Stimulated activated CD8-positive, alpha-beta memory T cell treated with anti-CD3 and anti-CD28 coated beads, Interleukin-12 subunit alpha, Interleukin-12 subunit beta, amount 100 ng/mL, for 24 hours (primary cell): ENCODE results near the gene NSF.
"Not testable (repeated sequence)": the region's sequence is repeated elsewhere in the genome, so short reads cannot be mapped to it uniquely, and the experiment has no call there.

Experiments
- DNase-seq: peaks from one replicate; pipeline ENCODE4 v3.0.0-alpha.2; 2020; ENCODE audit errors: extremely low read depth

Gene NSF

GRCh38 chr17:46628753-46629436, 38.4 kb downstream of the NSF start:
- DNase-seq = not testable (repeated sequence)

GRCh38 chr17:46632146-46632545, 41.7 kb downstream of the NSF start:
- DNase-seq = not testable (repeated sequence)

- DNase-seq = not testable (repeated sequence)
Observed at GRCh38 chr17:46634844-46635243, 44.4 kb downstream of the NSF start.

GRCh38 chr17:46641861-46642656, 51.6 kb downstream of the NSF start:
- DNase-seq = not testable (repeated sequence)

- not testable (repeated sequence) for DNase-seq
Observed at GRCh38 chr17:46647251-46647650, 56.8 kb downstream of the NSF start.

GRCh38 chr17:46647688-46648278, 57.3 kb downstream of the NSF start:
- not testable (repeated sequence) for DNase-seq

- not testable (repeated sequence) for DNase-seq
Observed at GRCh38 chr17:46649246-46649645, 58.8 kb downstream of the NSF start.

- DNase-seq = not testable (repeated sequence)
Observed at GRCh38 chr17:46652024-46652643, 61.7 kb downstream of the NSF start.

- DNase-seq = not testable (repeated sequence)
Observed at GRCh38 chr17:46658235-46658634, 67.8 kb downstream of the NSF start.

GRCh38 chr17:46659702-46660101, 69.2 kb downstream of the NSF start:
- not testable (repeated sequence) for DNase-seq

- not testable (repeated sequence) for DNase-seq
Observed at GRCh38 chr17:46663123-46663522, 72.7 kb downstream of the NSF start.

GRCh38 chr17:46663552-46663951, 73.1 kb downstream of the NSF start:
- DNase-seq = not testable (repeated sequence)

- not testable (repeated sequence) for DNase-seq
Observed at GRCh38 chr17:46665969-46666368, 75.5 kb downstream of the NSF start.

GRCh38 chr17:46670789-46671188, 80.3 kb downstream of the NSF start:
- DNase-seq = not testable (repeated sequence)

- not testable (repeated sequence) for DNase-seq
Observed at GRCh38 chr17:46672777-46673176, 82.3 kb downstream of the NSF start.

- not testable (repeated sequence) for DNase-seq
Observed at GRCh38 chr17:46677819-46678218, 87.3 kb downstream of the NSF start.

- not testable (repeated sequence) for DNase-seq
Observed at GRCh38 chr17:46683653-46684052, 93.2 kb downstream of the NSF start.

- not testable (repeated sequence) for DNase-seq
Observed at GRCh38 chr17:46685284-46685683, 94.8 kb downstream of the NSF start.

GRCh38 chr17:46692196-46692595, 101.7 kb downstream of the NSF start:
- not testable (repeated sequence) for DNase-seq

GRCh38 chr17:46693283-46693682, 102.8 kb downstream of the NSF start:
- not testable (repeated sequence) for DNase-seq

GRCh38 chr17:46696522-46696921, 106.1 kb downstream of the NSF start:
- DNase-seq = not testable (repeated sequence)

GRCh38 chr17:46699014-46699413, 108.5 kb downstream of the NSF start:
- DNase-seq = not testable (repeated sequence)
